B cell (primary cell): Measurements from ENCODE around the gene TALDO1.
"Not testable (repeated sequence)": the region's sequence is repeated elsewhere in the genome, so short reads cannot be mapped to it uniquely, and the experiment has no call there.

Source experiments
- CTCF ChIP-seq: fragments of 200-600 bp; IDR thresholded peaks from one replicate; pipeline ENCODE4 v1.8.0; 2022; ENCODE audit warnings: antibody characterized with exemption, mild to moderate bottlenecking
- EZH2 ChIP-seq: IDR thresholded peaks from 2 replicates; pipeline ENCODE4 v1.6.1; 2012; ENCODE audit warnings: borderline replicate concordance, low read depth, mild to moderate bottlenecking, moderate library complexity, low read length; ENCODE audit not compliant: insufficient read depth, poor library complexity, severe bottlenecking

- not testable (repeated sequence) for TF ChIP-seq CTCF, EZH2
These were observed 9.4 kb upstream of the TALDO1 start for GRCh38 chr11:737899-738298.
